HG03521 (cell line): ENCODE measurements around the gene SERPINH1.

ENCODE experiments used
- ATAC-seq: cut with Tn5 transposase; IDR thresholded peaks from one replicate; pipeline ENCODE4 v1.9.1; 2021; ENCODE audit warnings: mild to moderate bottlenecking, moderate library complexity; ENCODE audit not compliant: unreplicated experiment

Gene SERPINH1

DNA sequence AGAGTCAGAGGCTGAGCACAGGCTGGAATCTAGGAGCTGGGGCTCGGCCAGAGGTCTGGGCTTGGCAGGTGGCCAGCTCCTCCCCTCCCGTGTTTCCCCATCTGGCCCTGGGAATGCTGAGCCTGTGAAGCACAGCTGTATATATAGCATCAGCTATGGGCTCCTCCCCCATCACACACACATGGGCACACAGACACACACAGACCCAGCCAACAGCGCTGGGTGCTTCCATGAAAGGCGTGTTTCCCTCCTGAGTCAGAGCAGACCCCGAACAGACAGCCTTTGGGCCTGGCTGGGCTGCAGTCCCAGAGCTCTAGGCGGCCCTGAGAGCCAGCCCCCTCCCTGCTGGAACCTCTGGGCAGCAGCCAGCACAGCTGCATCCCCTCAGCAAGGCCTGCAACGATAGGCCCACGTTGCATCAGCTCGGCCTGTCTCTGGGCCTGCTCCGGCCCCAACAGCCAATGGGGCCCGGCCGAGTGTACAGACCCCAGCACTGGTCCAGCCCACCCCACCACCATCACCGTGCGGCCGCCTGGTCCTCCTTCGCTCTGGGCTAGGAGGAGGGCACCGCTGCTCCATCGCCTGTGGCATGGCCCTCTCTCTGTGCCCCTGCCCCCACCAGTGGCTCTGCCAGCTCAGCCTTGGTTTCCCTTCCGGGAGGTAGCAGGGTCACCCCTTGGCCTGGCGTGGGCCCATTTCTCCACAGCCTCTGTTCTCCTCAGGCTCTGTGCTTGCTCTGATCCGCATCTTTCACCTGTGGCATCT, 7.6 kb upstream of the SERPINH1 start:
- ATAC-seq, result no peak

DNA sequence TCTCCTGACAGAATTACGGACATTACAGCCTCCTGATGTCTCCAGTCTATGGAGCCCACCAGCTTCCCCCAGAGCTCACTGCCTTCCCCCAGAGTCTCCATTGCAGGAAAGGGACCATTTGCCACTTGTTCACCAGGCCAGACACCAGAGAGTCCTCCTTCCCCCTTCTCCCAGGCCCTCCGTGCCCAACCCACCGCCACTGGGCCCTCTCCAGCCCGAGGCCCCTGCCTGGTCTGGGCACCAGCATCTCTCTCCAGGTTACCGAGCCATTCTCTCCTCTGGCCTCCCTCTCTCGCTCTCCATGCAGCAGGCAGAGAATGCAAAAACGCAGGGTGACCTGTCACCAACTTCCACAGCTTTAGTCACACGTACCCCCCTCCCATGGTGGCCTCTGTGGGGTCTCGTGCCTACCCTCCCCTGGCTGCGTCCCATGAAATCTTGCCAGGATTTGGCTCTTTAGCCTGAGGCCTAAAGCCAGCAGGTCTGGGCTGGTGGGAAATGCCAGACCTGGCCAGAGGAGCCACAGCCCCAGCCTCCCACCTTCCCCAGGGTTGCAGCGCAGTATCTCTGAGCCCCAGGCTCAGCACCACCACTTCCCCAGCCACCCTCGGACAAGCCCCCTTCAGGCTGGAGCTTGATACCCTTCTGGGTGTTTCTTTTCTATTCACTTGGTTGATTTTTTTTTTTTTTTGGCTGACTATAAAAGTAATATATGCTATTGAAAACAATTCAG, 6.8 kb upstream of the SERPINH1 start:
- no peak for ATAC-seq

DNA sequence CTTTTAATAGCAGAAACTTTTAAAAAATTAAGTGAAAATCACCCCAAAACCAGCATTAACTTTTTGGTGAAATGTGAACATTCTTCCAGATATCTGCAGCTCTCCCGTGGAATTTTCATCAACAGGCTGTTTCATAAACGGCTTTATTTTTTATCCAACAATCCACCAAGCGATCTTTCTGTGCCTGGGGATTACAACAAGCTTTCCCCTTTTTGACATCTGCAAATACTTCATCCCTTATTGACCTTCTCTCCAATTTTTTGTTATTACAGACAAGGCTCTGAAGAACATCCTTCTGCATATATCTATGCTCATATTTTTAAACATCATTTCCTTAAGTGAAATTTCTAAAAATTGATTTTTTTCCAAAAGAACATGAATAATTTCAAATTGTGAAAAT, 5.8 kb upstream of the SERPINH1 start:
- no peak for ATAC-seq

DNA sequence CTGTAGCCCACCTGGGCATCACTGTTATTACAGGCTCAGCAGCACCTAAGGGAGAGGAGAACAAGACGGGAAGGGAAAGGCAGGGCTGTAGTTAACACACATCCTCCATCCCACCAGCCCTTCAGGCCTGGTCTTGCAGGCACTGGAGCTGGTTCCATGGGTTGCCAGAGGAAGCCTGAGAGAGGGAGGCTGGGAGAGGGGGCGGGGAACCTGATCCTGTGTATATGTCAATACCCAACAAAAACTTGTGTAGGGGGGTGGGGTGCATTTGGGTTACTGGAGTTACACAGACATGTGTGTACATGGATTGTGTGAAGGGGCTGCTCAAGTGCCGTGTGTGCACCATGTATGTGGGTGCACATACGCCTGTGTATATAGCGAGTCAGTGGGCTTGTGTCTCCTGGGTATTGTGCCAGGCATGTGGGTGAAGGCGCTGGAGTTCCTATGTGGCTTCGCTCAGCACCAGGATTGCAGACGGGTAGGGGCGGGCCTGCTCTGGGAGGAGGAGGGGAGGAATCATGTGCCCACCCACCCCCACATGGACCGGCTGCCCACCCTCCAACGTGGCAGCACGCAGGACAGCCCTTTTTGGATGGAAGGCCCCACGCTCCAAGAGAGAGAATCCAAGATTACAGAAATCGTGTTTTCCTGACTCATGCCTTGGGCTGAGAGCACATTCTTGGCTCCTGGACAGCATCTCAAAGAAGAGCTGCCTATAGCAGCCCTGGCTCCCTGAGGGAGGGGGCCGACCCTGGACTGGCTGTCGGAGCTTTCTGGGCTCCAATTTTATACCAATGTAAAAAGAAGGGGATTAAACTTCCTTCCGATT, 4.2 kb upstream of the SERPINH1 start:
- ATAC-seq, result no peak

- no peak for ATAC-seq
Measured at GRCh38 chr11:75558939-75559843, 2.9 kb upstream of the SERPINH1 start.

DNA sequence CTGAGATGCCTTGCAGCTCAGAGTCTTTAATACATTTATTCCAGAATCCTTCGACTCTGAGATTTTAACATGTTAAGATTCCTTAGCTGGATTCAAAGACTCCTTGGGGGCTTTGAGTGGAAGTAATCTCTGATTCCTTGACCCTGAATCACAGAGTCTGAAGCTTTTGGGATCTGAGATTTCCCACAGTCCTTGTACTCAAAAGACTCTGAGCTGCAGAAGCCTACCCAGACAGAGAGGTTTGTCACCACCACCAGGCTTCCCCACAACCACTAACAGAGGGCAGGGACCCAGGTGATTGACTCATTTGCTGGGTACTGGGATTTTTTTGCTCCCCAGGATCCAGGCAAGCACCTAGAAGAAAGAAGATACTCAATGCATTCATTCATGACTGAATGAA, 1.4 kb upstream of the SERPINH1 start:
- ATAC-seq, result no peak

GRCh38 chr11:75561426-75562047, 516 bp upstream of the SERPINH1 start:
- ATAC-seq, result no peak

DNA sequence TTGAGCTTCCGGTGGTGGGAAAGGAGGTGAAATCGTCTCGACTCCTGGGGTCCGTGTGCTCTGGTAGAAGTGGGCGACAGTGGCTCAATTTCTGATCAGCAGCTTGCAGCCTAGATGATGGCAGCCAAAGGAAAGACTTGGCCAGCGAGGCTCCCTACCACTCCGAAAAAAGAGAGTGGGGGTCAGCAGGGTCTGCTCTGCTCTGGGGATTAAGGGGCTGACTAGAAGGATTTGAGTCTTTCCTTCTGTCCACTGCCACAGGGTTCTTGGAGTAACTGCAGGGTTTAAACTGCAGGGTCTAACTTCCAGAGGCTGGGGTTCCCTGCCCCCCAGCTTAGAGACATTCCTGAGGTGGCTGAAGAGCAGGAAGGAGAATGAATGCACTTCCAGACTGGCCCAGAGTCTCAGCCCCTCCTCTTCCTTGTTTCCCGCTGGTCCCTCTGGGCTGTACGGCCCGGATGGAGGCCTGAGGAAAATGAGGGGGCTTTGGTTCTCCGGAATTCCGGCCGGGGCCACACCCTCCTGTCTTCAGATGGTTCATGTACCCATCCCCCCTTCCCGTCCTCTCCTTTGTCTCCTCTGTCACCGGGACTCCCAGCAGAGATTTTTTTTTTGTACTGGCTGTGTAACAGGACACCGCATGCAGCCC, 907 bp downstream of the SERPINH1 start:
- ATAC-seq, result peak; percentile 11

DNA sequence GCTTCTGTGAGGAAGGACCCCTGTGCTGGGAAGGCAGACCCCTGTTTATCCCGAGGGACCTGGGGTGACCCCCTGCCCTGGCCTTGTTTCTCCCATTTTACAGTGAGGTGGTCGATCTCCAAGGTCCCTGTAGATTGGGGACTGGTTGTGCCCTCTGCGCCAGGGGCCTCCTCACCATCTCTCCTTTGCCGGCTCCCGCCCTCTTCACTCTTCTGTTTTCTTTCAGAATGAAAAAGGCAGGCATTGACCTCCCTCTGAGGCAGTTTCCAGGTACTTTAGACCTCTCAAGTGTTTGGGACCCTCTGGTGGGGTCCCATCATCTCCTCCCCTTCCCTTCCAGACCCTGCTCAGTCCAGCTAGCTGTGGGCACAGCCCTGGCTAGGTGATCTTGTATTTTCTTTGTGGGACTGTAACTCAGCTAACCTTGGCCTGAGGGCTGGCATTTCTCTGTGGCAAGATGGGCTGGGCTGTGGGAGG, 1.5 kb downstream of the SERPINH1 start:
- no peak for ATAC-seq

- no peak for ATAC-seq
Measured at GRCh38 chr11:75563978-75564552, 2.0 kb downstream of the SERPINH1 start.

GRCh38 chr11:75565221-75565814, 3.3 kb downstream of the SERPINH1 start:
- no peak for ATAC-seq

DNA sequence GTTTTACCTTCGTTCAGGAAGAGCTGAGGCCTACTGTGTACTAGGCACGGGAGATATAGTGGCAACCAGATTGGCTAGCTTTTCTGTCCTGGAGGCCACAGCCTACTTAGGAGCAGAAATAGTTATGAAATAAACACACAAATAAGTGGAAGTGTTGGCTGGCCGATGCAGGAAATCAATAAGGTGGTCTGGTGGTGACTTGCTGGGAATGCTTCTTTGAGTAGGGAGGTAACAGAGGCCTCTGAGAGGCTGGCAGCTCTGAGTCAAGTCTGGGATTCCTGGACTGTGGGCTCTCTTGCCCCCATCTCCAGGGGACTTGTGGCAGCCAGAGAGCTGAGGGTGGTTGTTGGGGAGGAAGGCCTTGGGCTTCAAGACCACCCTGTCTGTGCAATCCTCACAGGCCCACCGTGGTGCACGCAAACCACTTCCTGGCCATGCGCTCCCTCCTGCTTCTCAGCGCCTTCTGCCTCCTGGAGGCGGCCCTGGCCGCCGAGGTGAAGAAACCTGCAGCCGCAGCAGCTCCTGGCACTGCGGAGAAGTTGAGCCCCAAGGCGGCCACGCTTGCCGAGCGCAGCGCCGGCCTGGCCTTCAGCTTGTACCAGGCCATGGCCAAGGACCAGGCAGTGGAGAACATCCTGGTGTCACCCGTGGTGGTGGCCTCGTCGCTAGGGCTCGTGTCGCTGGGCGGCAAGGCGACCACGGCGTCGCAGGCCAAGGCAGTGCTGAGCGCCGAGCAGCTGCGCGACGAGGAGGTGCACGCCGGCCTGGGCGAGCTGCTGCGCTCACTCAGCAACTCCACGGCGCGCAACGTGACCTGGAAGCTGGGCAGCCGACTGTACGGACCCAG, 4.1 kb downstream of the SERPINH1 start:
- ATAC-seq, result no peak

- no peak for ATAC-seq
Measured at GRCh38 chr11:75566763-75567279, 4.8 kb downstream of the SERPINH1 start.

DNA sequence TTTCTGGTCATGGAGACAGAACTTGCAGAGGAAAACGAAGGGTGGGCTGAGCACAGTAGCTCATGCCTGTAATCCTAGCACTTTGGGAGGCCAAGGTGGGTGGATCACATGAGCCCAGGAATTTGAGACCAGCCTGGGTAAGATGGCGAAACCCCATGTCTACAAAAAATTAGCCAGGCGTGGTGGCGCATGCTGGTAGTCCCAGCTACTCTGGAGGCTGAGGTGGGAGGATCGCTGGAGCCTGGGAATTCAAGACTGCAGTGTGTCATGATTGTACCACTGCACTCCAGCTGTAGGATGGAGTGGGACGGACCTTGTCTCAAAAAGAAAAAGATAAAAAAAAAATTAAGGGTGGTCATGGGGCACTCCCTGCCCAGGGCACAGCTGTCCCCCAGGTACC, 5.9 kb downstream of the SERPINH1 start:
- ATAC-seq, result no peak

DNA sequence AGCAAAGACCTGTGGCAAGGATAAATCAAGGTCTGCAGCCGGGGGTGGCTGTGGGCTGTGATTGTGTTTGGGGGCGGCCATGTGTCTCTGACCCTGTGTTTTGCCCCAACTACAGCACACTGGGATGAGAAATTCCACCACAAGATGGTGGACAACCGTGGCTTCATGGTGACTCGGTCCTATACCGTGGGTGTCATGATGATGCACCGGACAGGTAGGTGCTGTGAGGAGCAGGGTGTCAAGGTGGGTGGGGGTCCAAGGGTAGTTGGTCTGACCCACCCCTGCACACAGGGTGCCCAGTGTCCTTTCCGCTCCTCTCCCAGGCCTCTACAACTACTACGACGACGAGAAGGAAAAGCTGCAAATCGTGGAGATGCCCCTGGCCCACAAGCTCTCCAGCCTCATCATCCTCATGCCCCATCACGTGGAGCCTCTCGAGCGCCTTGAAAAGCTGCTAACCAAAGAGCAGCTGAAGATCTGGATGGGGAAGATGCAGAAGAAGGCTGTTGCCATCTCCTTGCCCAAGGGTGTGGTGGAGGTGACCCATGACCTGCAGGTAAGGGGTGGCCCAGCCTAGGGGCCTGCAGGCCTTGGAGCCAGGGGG, 6.7 kb downstream of the SERPINH1 start:
- ATAC-seq, result no peak

- no peak for ATAC-seq
Measured at GRCh38 chr11:75570559-75571139, 8.6 kb downstream of the SERPINH1 start.

GRCh38 chr11:75571625-75572024, 9.6 kb downstream of the SERPINH1 start:
- ATAC-seq, result no peak
